Stimulated activated CD8-positive, alpha-beta memory T cell treated with anti-CD3 and anti-CD28 coated beads, Interleukin-4, amount 100 ng/mL, for 24 hours (primary cell): ENCODE data around the gene PDLIM1.

Experiments
- DNase-seq: peaks from one replicate; pipeline ENCODE4 v3.0.0-alpha.2; 2020; ENCODE audit warnings: low read depth

PDLIM1 gene

DNA sequence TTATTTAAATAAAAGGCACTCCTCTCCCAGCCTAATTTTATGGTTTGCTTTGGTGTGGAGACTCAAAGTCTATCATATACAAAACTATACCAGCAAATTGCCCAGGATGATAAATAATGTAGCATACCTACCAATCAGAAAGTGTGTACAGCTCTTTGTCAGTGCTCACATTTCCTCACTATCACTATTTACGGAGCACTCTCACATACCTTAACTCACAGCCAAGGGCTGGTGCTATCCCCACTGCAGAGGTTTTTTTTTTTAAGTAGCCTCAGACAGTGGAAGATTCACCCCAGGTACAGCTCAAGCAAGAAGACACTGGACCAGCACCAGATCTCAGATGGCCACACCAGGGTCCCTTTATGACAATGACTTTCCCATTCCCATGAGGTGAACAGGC lies 2.5 kb downstream of the PDLIM1 start:
- no peak for DNase-seq

GRCh38 chr10:95287281-95287680 lies 3.5 kb downstream of the PDLIM1 start:
- no peak for DNase-seq

DNA sequence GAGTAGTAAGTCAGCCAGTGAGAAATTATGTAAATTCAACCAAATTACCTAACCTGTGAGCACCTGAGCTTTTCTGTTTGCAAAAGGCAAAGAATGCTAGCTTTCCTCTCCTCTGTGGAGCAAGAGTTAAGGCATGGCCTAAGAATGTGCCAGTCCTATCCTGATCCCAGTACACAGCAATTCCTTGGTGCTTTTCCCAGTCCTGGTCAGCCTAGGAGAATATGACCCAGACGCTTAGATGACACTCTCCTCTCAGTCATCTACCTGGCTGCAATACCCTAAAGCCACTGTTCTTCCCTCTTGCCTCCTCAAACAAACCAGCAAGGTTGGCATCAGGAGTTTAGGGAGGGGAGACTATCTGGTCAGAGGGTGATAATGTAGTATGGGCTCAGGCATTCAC lies 4.1 kb downstream of the PDLIM1 start:
- DNase-seq: no peak

DNA sequence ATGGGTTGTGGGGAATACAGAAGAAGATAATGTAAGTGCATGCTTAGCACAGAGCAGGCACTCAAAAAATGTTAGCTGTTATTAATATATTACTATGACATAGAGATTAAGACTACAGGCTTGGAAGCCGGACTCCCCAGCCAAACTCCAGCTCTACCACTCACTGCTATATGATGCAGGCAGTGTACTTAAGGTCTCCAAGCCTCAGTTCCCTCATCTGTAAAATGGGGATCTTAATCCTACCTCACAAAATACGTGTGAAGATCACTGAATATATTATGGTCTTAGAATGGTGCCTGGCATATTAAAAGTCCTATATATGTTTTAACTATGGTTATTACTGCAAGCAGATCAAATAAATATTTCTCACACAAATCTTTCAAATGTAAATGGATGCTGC lies 5.2 kb downstream of the PDLIM1 start:
- DNase-seq: no peak

GRCh38 chr10:95284807-95285206 lies 6.0 kb downstream of the PDLIM1 start:
- DNase-seq: no peak

- no peak for DNase-seq
Observed at GRCh38 chr10:95282107-95282506, 8.7 kb downstream of the PDLIM1 start.

GRCh38 chr10:95281206-95281605 lies 9.6 kb downstream of the PDLIM1 start:
- DNase-seq: no peak

- no peak for DNase-seq
Observed at GRCh38 chr10:95280637-95281036, 10.2 kb downstream of the PDLIM1 start.

GRCh38 chr10:95279042-95279820 lies 11.6 kb downstream of the PDLIM1 start:
- DNase-seq: no peak

GRCh38 chr10:95278061-95278988 lies 12.5 kb downstream of the PDLIM1 start:
- DNase-seq: no peak

GRCh38 chr10:95277614-95278013 lies 13.2 kb downstream of the PDLIM1 start:
- no peak for DNase-seq

DNA sequence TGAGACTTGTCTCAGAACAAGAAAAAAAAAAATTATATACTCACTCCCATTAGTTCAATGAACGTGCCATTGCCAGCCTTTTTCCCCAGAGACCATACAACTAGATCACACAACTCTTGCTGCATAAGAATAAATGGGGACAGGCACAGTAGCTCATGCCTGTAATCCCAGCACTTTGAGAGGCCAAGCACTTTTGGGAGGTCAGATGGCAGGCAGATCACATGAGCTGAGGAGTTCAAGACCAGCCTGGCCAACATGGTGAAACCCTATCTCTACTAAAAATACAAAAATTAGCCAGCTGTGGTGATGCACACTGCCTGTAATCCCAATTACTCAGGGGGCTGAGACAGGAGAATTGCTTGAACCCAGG lies 13.6 kb downstream of the PDLIM1 start:
- no peak for DNase-seq

DNA sequence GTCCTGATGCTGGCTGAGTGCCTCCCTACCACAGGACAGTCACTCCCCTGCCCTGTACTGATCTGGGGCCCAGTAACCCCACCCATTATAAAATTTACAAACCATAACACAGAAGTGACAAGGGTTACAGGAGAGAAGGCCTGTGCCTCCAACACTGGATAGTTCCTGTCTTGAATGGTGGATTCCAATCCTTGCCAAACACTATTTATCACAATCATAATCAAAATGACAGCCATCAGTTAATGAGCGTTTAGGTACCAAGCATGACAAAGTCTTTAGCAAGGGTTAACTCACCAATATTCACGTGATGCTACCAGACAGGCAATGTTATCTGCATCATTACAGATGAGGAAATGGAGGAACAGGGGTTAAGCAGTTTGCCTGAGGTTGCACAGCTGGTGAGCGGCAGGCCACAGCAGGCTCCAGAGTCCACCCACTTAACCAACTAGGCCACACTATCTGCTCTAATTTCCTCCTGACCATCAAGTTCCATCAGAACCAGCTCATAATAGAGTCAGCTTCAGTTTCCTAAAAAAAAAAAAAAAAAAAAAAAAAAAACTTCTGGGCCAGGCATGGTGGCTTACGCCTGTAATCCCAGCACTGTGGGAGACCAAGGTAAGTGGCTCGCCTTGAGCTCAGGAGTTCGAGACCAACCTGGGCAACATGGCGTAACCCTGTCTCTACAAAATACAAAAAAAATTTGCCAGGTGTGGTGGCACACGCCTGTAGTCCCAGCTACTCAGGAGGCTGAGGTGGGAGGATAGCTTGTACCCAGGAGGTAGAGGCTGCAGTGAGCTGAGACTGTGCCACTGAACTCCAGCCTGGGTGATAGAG lies 14.2 kb downstream of the PDLIM1 start:
- DNase-seq: no peak

DNA sequence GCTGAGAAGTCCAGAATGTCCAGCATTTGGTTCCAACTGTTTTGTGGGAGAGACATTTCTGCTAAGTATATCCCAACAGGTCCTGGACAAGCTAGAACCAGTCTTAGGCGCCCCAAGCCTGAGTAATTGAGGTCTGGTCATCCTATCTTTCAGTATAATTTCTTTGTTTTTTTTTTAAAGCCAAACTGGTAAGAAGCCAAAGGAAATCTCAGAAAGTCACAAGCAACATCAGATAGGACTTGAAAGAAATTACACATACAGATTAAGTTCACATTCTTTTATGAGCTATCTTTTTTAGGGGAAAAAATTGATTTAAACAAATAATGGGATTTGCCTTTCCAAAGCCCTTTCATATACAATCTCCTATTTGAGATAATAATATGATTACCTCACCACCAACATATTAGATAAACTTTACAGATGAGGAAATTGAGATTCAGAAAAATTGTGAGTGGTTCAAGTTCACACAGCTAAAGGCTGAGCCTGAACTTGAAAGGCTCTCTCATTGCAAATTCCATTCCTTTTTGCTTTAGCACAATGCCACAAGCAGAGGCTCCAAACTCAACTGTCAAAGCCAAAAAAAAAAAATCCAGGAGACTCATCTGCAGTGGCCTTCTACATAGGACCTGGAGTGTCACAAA lies 15.0 kb downstream of the PDLIM1 start:
- DNase-seq: no peak

- DNase-seq: no peak
Observed at GRCh38 chr10:95273393-95274312, 17.1 kb downstream of the PDLIM1 start.

GRCh38 chr10:95268438-95268837 lies 22.4 kb downstream of the PDLIM1 start:
- no peak for DNase-seq

- DNase-seq: no peak
Observed at GRCh38 chr10:95267251-95267650, 23.6 kb downstream of the PDLIM1 start.

- DNase-seq: no peak
Observed at GRCh38 chr10:95266674-95267095, 24.1 kb downstream of the PDLIM1 start.

DNA sequence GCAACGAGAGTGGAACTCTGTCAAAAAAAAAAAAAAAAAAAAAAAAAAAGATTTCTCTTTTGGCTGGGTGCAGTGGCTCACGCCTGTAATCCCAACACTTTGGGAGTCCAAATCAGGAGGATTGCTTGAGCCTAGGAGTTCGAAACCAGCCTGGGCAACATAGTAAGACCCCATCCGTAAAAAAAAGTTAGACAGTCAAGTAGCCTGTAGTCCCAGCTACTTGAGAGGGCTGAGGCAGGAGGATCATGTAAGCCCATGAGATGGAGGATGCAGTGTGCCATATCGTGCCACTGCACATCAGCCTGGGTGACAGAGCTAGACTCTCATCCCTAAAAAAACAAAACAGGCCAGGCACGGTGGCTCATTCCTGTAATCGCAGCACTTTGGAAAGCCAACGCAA lies 25.2 kb downstream of the PDLIM1 start:
- DNase-seq: no peak

GRCh38 chr10:95264227-95265051 lies 26.4 kb downstream of the PDLIM1 start:
- DNase-seq: no peak
